Hepatocyte (in vitro differentiated cells): Measurements from ENCODE around the gene DSCAM. TPM values are rescaled to one million over a fixed set of nuclear protein-coding genes. Genes with fewer than 3 reads are reported as not detected.

Experiments
- DNase-seq: peaks from one replicate; pipeline ENCODE4 v3.0.0-alpha.2; 2016; ENCODE audit warnings: low spot score
- H2AFZ ChIP-seq: fragments of 200-600 bp; sonication (generic); 2 replicates; pipeline ENCODE4 v1.6.0; 2016; ENCODE audit warnings: antibody characterized with exemption, mild to moderate bottlenecking
- H3K27ac ChIP-seq: fragments of 200-600 bp; sonication (generic); 2 replicates; pipeline ENCODE4 v1.5.1; 2016; ENCODE audit warnings: mild to moderate bottlenecking
- H3K27me3 ChIP-seq: fragments of 200-600 bp; sonication (generic); 2 replicates; pipeline ENCODE4 v1.6.1; 2016
- H3K36me3 ChIP-seq: fragments of 200-600 bp; sonication (generic); replicated peaks from 2 replicates; pipeline ENCODE4 v1.5.1; 2016; ENCODE audit warnings: low read depth; ENCODE audit not compliant: insufficient read depth
- H3K4me1 ChIP-seq: fragments of 200-600 bp; sonication (generic); 2 replicates; pipeline ENCODE4 v1.5.1; 2016; ENCODE audit warnings: mild to moderate bottlenecking, moderate library complexity; ENCODE audit not compliant: insufficient read depth
- H3K4me2 ChIP-seq: fragments of 200-600 bp; sonication (generic); 2 replicates; pipeline ENCODE4 v1.6.0; 2016
- H3K4me3 ChIP-seq: fragments of 200-600 bp; sonication (generic); 2 replicates; pipeline ENCODE4 v1.5.1; 2016; ENCODE audit warnings: mild to moderate bottlenecking
- H3K79me2 ChIP-seq: fragments of 200-600 bp; sonication (generic); 2 replicates; pipeline ENCODE4 v1.6.0; 2017; ENCODE audit warnings: mild to moderate bottlenecking
- H3K9me2 ChIP-seq: fragments of 200-600 bp; sonication (generic); replicated peaks from 2 replicates; pipeline ENCODE4 v1.6.0; 2017; ENCODE audit warnings: mild to moderate bottlenecking; ENCODE audit not compliant: insufficient read depth
- H3K9me3 ChIP-seq: fragments of 200-600 bp; sonication (generic); 2 replicates; pipeline ENCODE4 v1.5.1; 2016; ENCODE audit warnings: low read depth, mild to moderate bottlenecking
- H4K20me1 ChIP-seq: fragments of 200-600 bp; sonication (generic); 2 replicates; pipeline ENCODE4 v1.6.0; 2016; ENCODE audit warnings: mild to moderate bottlenecking; ENCODE audit not compliant: insufficient read depth, poor library complexity, severe bottlenecking
- CTCF ChIP-seq: fragments of 200-600 bp; sonication (generic); IDR thresholded peaks from 2 replicates; pipeline ENCODE4 v1.5.1; 2016; ENCODE audit warnings: antibody characterized with exemption, mild to moderate bottlenecking; ENCODE audit not compliant: poor library complexity
- EZH2 ChIP-seq: fragments of 200-600 bp; sonication (generic); IDR thresholded peaks from 2 replicates; pipeline ENCODE4 v1.6.1; 2016; ENCODE audit warnings: antibody characterized with exemption, mild to moderate bottlenecking, borderline replicate concordance
- EZH2phosphoT487 ChIP-seq: fragments of 200-600 bp; sonication (generic); IDR thresholded peaks from one replicate; pipeline ENCODE4 v1.6.1; 2018; ENCODE audit warnings: antibody characterized with exemption, mild to moderate bottlenecking, low read depth, moderate library complexity; ENCODE audit not compliant: unreplicated experiment, severe bottlenecking
- WGBS: methylation state at CpG from one replicate; pipeline ENCODE4 v1.1.6; 2016; ENCODE audit warnings: low lambda C conversion rate; ENCODE audit errors: missing lambda C conversion rate; 5-methylcytosine and 5-hydroxymethylcytosine counted together
- polyA plus RNA-seq: library from polyadenylated mRNA; unstranded; fragments of >200 nt; fragmentation: Nextera tagmentation; extraction: Ambion mirVana; gene quantifications from 2 replicates; pipeline ENCODE4 v1.2.1, GENCODE V29; 2016
- total RNA-seq: library from RNA; depleted of rRNA; stranded (reverse); fragments of >200 nt; gene quantifications from 2 replicates; pipeline ENCODE4 v1.2.3, GENCODE V29; 2014

DSCAM gene
- total and polyA plus RNA-seq, 2 experiments from 2014 or later, result 0.33 TPM; not detected in 1

- H4K20me1 ChIP-seq, result no peaks in the 10 kb centered on the region
- TF ChIP-seq EZH2phosphoT487 (no peak), CTCF (no peak), EZH2 (no peak)
Observed at GRCh38 chr21:39972976-39973770, 873.8 kb downstream of the DSCAM start.

GRCh38 chr21:39972471-39972870 lies 874.5 kb downstream of the DSCAM start:
- no peaks in the 10 kb centered on the region for H3K36me3 ChIP-seq
- H3K4me3 ChIP-seq, result no peak overlapping the region
- DNase-seq, result peak; percentile 30
- H3K27ac ChIP-seq, result peak overlapping the region; percentile 70
- TF ChIP-seq CTCF, result no peak
- TF ChIP-seq EZH2phosphoT487, result no peak
- no peak for TF ChIP-seq EZH2
- H3K27me3 ChIP-seq, result no peaks in the 10 kb centered on the region
- H3K4me2 ChIP-seq, result peak overlapping the region; percentile 41
- peaks cover 18% of the 10 kb centered on the region for H3K4me1 ChIP-seq
- 34% methylated on average over 4 of the region's 4 CpGs for WGBS
- H3K79me2 ChIP-seq, result no peaks in the 10 kb centered on the region
- no peak overlapping the region for H2AFZ ChIP-seq
- no peaks in the 10 kb centered on the region for H3K9me2 ChIP-seq
- no peaks in the 10 kb centered on the region for H3K9me3 ChIP-seq
- H4K20me1 ChIP-seq, result no peaks in the 10 kb centered on the region

More at GRCh38 chr21:39972976-39973770, 873.8 kb downstream of the DSCAM start:
- Histone ChIP-seq H3K79me2 (no peaks in the 10 kb centered on the region), H3K36me3 (no peaks in the 10 kb centered on the region), H2AFZ (no peak overlapping the region), H3K9me2 (no peaks in the 10 kb centered on the region), H3K9me3 (no peaks in the 10 kb centered on the region), H3K27me3 (no peaks in the 10 kb centered on the region), H3K4me1 (peaks cover 18% of the 10 kb centered on the region), H3K27ac (peak overlapping the region; percentile 70), H3K4me3 (no peak overlapping the region), H3K4me2 (peak overlapping the region; percentile 41)
- WGBS, result 85% methylated on average over 13 of the region's 14 CpGs
- no peak for DNase-seq

DNA sequence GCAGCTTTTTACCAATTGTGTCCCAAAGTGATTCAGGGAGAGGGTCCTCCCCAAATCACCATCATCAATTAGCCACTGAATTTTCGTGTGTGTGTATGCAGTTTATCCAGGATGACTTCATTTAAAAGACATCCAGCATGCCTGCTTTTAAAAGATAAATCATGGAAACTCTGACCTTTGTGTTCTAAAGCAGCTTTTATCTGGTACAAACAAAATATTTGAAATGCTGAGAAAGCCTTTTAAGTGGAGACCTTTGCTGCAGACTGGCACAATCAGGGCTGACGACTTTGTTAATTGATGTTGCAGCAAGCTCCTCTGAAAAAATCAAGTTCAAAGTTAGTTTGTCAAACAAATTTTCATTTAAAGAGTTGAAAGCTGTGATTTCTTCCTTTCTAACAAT lies 875.0 kb downstream of the DSCAM start:
- H4K20me1 ChIP-seq, result no peaks in the 10 kb centered on the region
- peaks cover 18% of the 10 kb centered on the region for H3K4me1 ChIP-seq
- no peaks in the 10 kb centered on the region for H3K9me3 ChIP-seq
- H3K4me3 ChIP-seq, result no peak overlapping the region
- H3K36me3 ChIP-seq, result no peaks in the 10 kb centered on the region
- no peaks in the 10 kb centered on the region for H3K9me2 ChIP-seq
- H3K4me2 ChIP-seq, result peak overlapping the region; percentile 41
- H2AFZ ChIP-seq, result no peak overlapping the region
- peak overlapping the region; percentile 70 for H3K27ac ChIP-seq
- DNase-seq, result peak; percentile 23
- 3% methylated on average over 2 of the region's 2 CpGs for WGBS
- H3K27me3 ChIP-seq, result no peaks in the 10 kb centered on the region
- no peaks in the 10 kb centered on the region for H3K79me2 ChIP-seq
- TF ChIP-seq EZH2, result no peak
- no peak for TF ChIP-seq EZH2phosphoT487
- TF ChIP-seq CTCF, result no peak
